ENCODE data around the gene BTBD9.

The BTBD9 gene

GRCh38 chr6:38580030-38580429, 59.7 kb downstream of the BTBD9 start:
- Histone ChIP-seq H3K9ac (no peak overlapping the region), H3K4me2 (ENCODE audit: low read length) (no peak overlapping the region), H3K27ac (no peak overlapping the region), H3K9me3 (ENCODE audit: control insufficient read depth, low read length) (no peaks in the 10 kb centered on the region), H3K79me2 (no peaks in the 10 kb centered on the region), H2AFZ (no peak overlapping the region), H3K4me1 (no peaks in the 10 kb centered on the region), H3K27me3 (ENCODE audit: control insufficient read depth, insufficient read depth, low read length) (no peaks in the 10 kb centered on the region), H3K4me3 (ENCODE audit: low read depth, low read length) (no peak overlapping the region), H3K36me3 (ENCODE audit: control insufficient read depth, insufficient read depth, low read length) (no peaks in the 10 kb centered on the region)
- no peak for TF ChIP-seq CTCF (IDR thresholded peaks at IDR 0.05)

GRCh38 chr6:38579010-38579628, 60.6 kb downstream of the BTBD9 start:
- no peaks in the 10 kb centered on the region for H3K4me1 ChIP-seq
- no peak for TF ChIP-seq CTCF (IDR thresholded peaks at IDR 0.05)
- H3K9ac ChIP-seq: no peak overlapping the region
- no peaks in the 10 kb centered on the region for H3K36me3 ChIP-seq (ENCODE audit: control insufficient read depth, insufficient read depth, low read length)
- H3K27ac ChIP-seq: no peak overlapping the region
- H3K27me3 ChIP-seq (ENCODE audit: control insufficient read depth, insufficient read depth, low read length): no peaks in the 10 kb centered on the region
- no peaks in the 10 kb centered on the region for H3K9me3 ChIP-seq (ENCODE audit: control insufficient read depth, low read length)
- no peak overlapping the region for H3K4me2 ChIP-seq (ENCODE audit: low read length)
- no peaks in the 10 kb centered on the region for H3K79me2 ChIP-seq
- no peak overlapping the region for H2AFZ ChIP-seq
- no peak overlapping the region for H3K4me3 ChIP-seq (ENCODE audit: low read depth, low read length)

GRCh38 chr6:38578075-38578474, 61.7 kb downstream of the BTBD9 start:
- Histone ChIP-seq H3K27ac (no peak overlapping the region), H3K4me1 (no peaks in the 10 kb centered on the region), H3K4me2 (ENCODE audit: low read length) (no peak overlapping the region), H3K27me3 (ENCODE audit: control insufficient read depth, insufficient read depth, low read length) (no peaks in the 10 kb centered on the region), H3K79me2 (no peaks in the 10 kb centered on the region), H3K9ac (no peak overlapping the region), H3K4me3 (ENCODE audit: low read depth, low read length) (no peak overlapping the region), H2AFZ (no peak overlapping the region), H3K36me3 (ENCODE audit: control insufficient read depth, insufficient read depth, low read length) (no peaks in the 10 kb centered on the region), H3K9me3 (ENCODE audit: control insufficient read depth, low read length) (no peaks in the 10 kb centered on the region)
- no peak for TF ChIP-seq CTCF (IDR thresholded peaks at IDR 0.05)

GRCh38 chr6:38577492-38577891, 62.2 kb downstream of the BTBD9 start:
- Histone ChIP-seq H3K9ac (no peak overlapping the region), H3K36me3 (ENCODE audit: control insufficient read depth, insufficient read depth, low read length) (no peaks in the 10 kb centered on the region), H3K27ac (no peak overlapping the region), H2AFZ (no peak overlapping the region), H3K79me2 (no peaks in the 10 kb centered on the region), H3K4me3 (ENCODE audit: low read depth, low read length) (no peak overlapping the region), H3K9me3 (ENCODE audit: control insufficient read depth, low read length) (no peaks in the 10 kb centered on the region), H3K27me3 (ENCODE audit: control insufficient read depth, insufficient read depth, low read length) (no peaks in the 10 kb centered on the region), H3K4me1 (no peaks in the 10 kb centered on the region), H3K4me2 (ENCODE audit: low read length) (no peak overlapping the region)
- TF ChIP-seq CTCF (IDR thresholded peaks at IDR 0.05): no peak

- Histone ChIP-seq H2AFZ (no peak overlapping the region), H3K27me3 (ENCODE audit: control insufficient read depth, insufficient read depth, low read length) (no peaks in the 10 kb centered on the region), H3K4me1 (no peaks in the 10 kb centered on the region), H3K36me3 (ENCODE audit: control insufficient read depth, insufficient read depth, low read length) (no peaks in the 10 kb centered on the region), H3K9me3 (ENCODE audit: control insufficient read depth, low read length) (no peaks in the 10 kb centered on the region), H3K4me2 (ENCODE audit: low read length) (no peak overlapping the region), H3K9ac (no peak overlapping the region), H3K79me2 (no peaks in the 10 kb centered on the region), H3K27ac (no peak overlapping the region), H3K4me3 (ENCODE audit: low read depth, low read length) (no peak overlapping the region)
- no peak for TF ChIP-seq CTCF (IDR thresholded peaks at IDR 0.05)
Measured at GRCh38 chr6:38573801-38574395, 65.8 kb downstream of the BTBD9 start.

All from parathyroid adenoma (tissue), 2 donors.